HG02678 (cell line): ENCODE measurements around the gene CRTC2.

Source experiments
- ATAC-seq: cut with Tn5 transposase; IDR thresholded peaks from one replicate; pipeline ENCODE4 v1.9.1; 2021; ENCODE audit warnings: mild to moderate bottlenecking, moderate library complexity; ENCODE audit not compliant: unreplicated experiment

The CRTC2 gene

DNA sequence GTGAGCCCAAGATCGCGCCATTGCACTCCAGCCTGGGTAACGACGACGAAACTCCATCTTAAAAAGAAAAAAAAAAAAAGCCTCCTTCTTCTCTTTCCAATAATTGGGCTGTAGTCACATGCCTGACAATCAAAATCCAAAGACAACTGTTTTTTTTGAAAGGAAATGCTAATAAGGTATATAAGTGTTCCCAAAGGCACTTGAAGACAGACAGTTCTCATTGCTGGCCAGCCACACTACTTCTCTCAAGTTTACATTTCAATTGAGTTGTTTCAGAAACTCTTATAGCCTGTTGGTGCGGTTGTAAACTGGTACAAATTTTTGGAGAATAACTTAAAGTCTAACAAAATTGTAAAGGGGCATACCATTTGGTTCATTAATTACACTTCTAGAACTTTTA, 58.9 kb downstream of the CRTC2 start:
- ATAC-seq, result no peak
